GM23248 (cell line): ENCODE results near the gene TUBA3C.

Experiments used
- EZH2 ChIP-seq: fragments of 200-600 bp; sonication (generic); IDR thresholded peaks from 2 replicates; pipeline ENCODE4 v1.6.1; 2018; ENCODE audit warnings: antibody characterized with exemption, mild to moderate bottlenecking; ENCODE audit not compliant: insufficient read depth, poor library complexity, severe bottlenecking
- EZH2phosphoT487 ChIP-seq: fragments of 200-600 bp; sonication (generic); IDR thresholded peaks from 2 replicates; pipeline ENCODE4 v1.6.1; 2018; ENCODE audit warnings: antibody characterized with exemption, moderate library complexity, mild to moderate bottlenecking, low read depth; ENCODE audit not compliant: insufficient read depth

DNA sequence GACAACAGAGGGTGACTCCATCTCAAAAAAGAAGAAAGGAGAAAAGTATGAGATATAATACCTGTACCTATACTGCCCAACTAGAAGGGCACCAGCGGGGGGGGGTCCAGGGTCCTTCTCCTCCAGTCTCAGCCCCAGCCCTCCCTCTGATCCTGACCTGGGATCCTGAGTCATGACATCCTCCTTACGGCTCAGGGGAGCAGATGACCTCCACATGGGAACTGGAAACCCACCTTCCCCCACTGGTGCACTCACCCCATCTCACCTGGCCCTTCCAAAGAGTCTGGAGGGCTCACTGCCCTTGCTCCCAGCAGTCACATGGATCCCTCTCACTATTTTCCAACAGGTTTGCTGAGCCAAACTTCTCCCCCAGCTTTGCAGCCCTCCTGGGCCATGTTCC, 24.2 kb downstream of the TUBA3C start:
- TF ChIP-seq EZH2 (no peak), EZH2phosphoT487 (no peak)
